GM23338 (cell line): ENCODE measurements around the gene ZNF484. TPM values are rescaled to one million over a fixed set of nuclear protein-coding genes. Genes with fewer than 3 reads are reported as not detected.
"Not testable (repeated sequence)": the region's sequence is repeated elsewhere in the genome, so short reads cannot be mapped to it uniquely, and the experiment has no call there.

Experiments used
- ATAC-seq: fragments of 200-7000 bp; cut with Tn5 transposase; 3 replicates; pipeline ENCODE4 v1.9.1; 2020
- DNase-seq: peaks from one replicate; pipeline ENCODE4 v3.0.0-alpha.2; 2015; ENCODE audit warnings: low spot score
- H2AFZ ChIP-seq: fragments of 200-600 bp; sonication (generic); 2 replicates; pipeline ENCODE4 v1.8.0; 2016; ENCODE audit warnings: antibody characterized with exemption, mild to moderate bottlenecking, moderate library complexity
- H3F3A ChIP-seq: fragments of 200-600 bp; sonication (generic); replicated peaks from 2 replicates; pipeline ENCODE4 v1.8.0; 2017; ENCODE audit warnings: antibody characterized with exemption, mixed run types, low read depth
- H3K27ac ChIP-seq: fragments of 200-600 bp; sonication (generic); 2 replicates; pipeline ENCODE4 v1.6.1; 2016; ENCODE audit warnings: low read depth
- H3K27me3 ChIP-seq: fragments of 200-600 bp; sonication (generic); 2 replicates; pipeline ENCODE4 v1.8.0; 2016; ENCODE audit warnings: mild to moderate bottlenecking, mixed run types, moderate library complexity; ENCODE audit not compliant: insufficient read depth
- H3K36me3 ChIP-seq: fragments of 200-600 bp; sonication (generic); 2 replicates; pipeline ENCODE4 v1.8.0; 2016; ENCODE audit warnings: mild to moderate bottlenecking; ENCODE audit not compliant: insufficient read depth
- H3K4me1 ChIP-seq: fragments of 200-600 bp; sonication (generic); 2 replicates; pipeline ENCODE4 v1.8.0; 2016; ENCODE audit warnings: mild to moderate bottlenecking, moderate library complexity; ENCODE audit not compliant: insufficient read depth
- H3K4me2 ChIP-seq: fragments of 200-600 bp; sonication (generic); 2 replicates; pipeline ENCODE4 v1.7.1; 2017; ENCODE audit warnings: mixed run types
- H3K4me3 ChIP-seq: fragments of 200-600 bp; sonication (generic); 2 replicates; pipeline ENCODE4 v1.6.1; 2016; ENCODE audit warnings: mixed run types
- H3K79me2 ChIP-seq: fragments of 200-600 bp; sonication (generic); replicated peaks from 2 replicates; pipeline ENCODE4 v1.8.0; 2017; ENCODE audit warnings: mild to moderate bottlenecking; ENCODE audit not compliant: insufficient read depth
- H3K9me2 ChIP-seq: fragments of 200-600 bp; sonication (generic); 2 replicates; pipeline ENCODE4 v1.8.0; 2017; ENCODE audit not compliant: insufficient read depth
- H4K20me1 ChIP-seq: fragments of 200-600 bp; sonication (generic); replicated peaks from 2 replicates; pipeline ENCODE4 v1.8.0; 2017; ENCODE audit warnings: mild to moderate bottlenecking; ENCODE audit not compliant: insufficient read depth
- H3K27ac Mint-ChIP-seq: 2 replicates; pipeline ENCODE4 v1.8.0; 2020; ENCODE audit warnings: inconsistent platforms, mild to moderate bottlenecking, moderate library complexity, mixed read lengths
- H3K27me3 Mint-ChIP-seq: 3 replicates; pipeline ENCODE4 v1.8.0; 2022; ENCODE audit warnings: low read depth, mild to moderate bottlenecking, moderate library complexity, mixed read lengths, inconsistent platforms; ENCODE audit not compliant: insufficient read depth, poor library complexity
- H3K36me3 Mint-ChIP-seq: 3 replicates; pipeline ENCODE4 v1.8.0; 2021; ENCODE audit warnings: low read depth, mild to moderate bottlenecking, inconsistent platforms, moderate library complexity, mixed read lengths
- H3K4me1 Mint-ChIP-seq: 3 replicates; pipeline ENCODE4 v1.8.0; 2020; ENCODE audit warnings: mild to moderate bottlenecking, inconsistent platforms, mixed read lengths
- H3K4me3 Mint-ChIP-seq: 3 replicates; pipeline ENCODE4 v1.8.0; 2021; ENCODE audit warnings: moderate library complexity, mild to moderate bottlenecking, inconsistent platforms, mixed read lengths
- H3K9me3 Mint-ChIP-seq: 3 replicates; pipeline ENCODE4 v1.8.0; 2020; ENCODE audit warnings: moderate library complexity, mild to moderate bottlenecking, inconsistent platforms, mixed read lengths
- EZH2 ChIP-seq: fragments of 200-600 bp; sonication (generic); IDR thresholded peaks from one replicate; pipeline ENCODE4 v1.8.0; 2017; ENCODE audit warnings: antibody characterized with exemption, mild to moderate bottlenecking, low read depth; ENCODE audit not compliant: unreplicated experiment
- JUNB ChIP-seq: IDR thresholded peaks from one replicate; pipeline ENCODE4 v1.6.1; 2016; ENCODE audit warnings: antibody characterized with exemption; ENCODE audit not compliant: unreplicated experiment
- REST ChIP-seq: IDR thresholded peaks from one replicate; pipeline ENCODE4 v1.6.1; 2018; ENCODE audit warnings: antibody characterized with exemption; ENCODE audit not compliant: unreplicated experiment
- STAT1 ChIP-seq: IDR thresholded peaks from one replicate; pipeline ENCODE4 v1.6.1; 2016; ENCODE audit warnings: antibody characterized with exemption; ENCODE audit not compliant: unreplicated experiment
- ZNF462 ChIP-seq: fragments of 250-450 bp; sonication (Bioruptor Pico); IDR thresholded peaks from 2 replicates; pipeline ENCODE4 v1.5.0; 2020; ENCODE audit warnings: mild to moderate bottlenecking, moderate library complexity
- polyA plus RNA-seq: library from polyadenylated mRNA; unstranded; fragments of >200 nt; fragmentation: Nextera tagmentation; extraction: Ambion mirVana; gene quantifications from 2 replicates; pipeline ENCODE4 v1.2.1, GENCODE V29; 2016
- total RNA-seq: library from RNA; depleted of rRNA; stranded (reverse); fragments of >200 nt; shearing (Covaris generic); gene quantifications from 2 replicates; pipeline ENCODE4 v1.2.3, GENCODE V29; 2014
- TF ChIP-seq, protein P1 (sequence below), 2 experiments: fragments of 200-600 bp in 1 of 2; sonication (generic) in 1 of 2; conservative IDR thresholded peaks; 2 replicates each; pipeline versions ENCODE4 v1.5.1 to v1.6.1; 2016 to 2017; ENCODE audit warnings: antibody characterized with exemption in 2 of 2, low read depth in 2 of 2, mild to moderate bottlenecking in 2 of 2, moderate library complexity in 1 of 2

The ZNF484 gene
- total and polyA plus RNA-seq, 2 experiments from 2014 or later: 4.2 to 19.4 TPM

GRCh38 chr9:92848740-92849139 lies 29.1 kb downstream of the ZNF484 start:
- H3K4me1 Mint-ChIP-seq, H3K4me3 Mint-ChIP-seq, H3K9me2 ChIP-seq, H3K79me2 ChIP-seq, H3K4me2 ChIP-seq, H3K27me3 ChIP-seq, H3K27ac ChIP-seq, H2AFZ ChIP-seq, H3K27ac Mint-ChIP-seq, ATAC-seq, H3K27me3 Mint-ChIP-seq, H3K4me3 ChIP-seq, H3K4me1 ChIP-seq, H4K20me1 ChIP-seq, DNase-seq, H3F3A ChIP-seq: not testable (repeated sequence)
- peaks cover 49% of the 10 kb centered on the region for H3K36me3 ChIP-seq
- Mint-ChIP-seq H3K36me3 (peaks cover 96% of the 10 kb centered on the region), H3K9me3 (peaks cover 65% of the 10 kb centered on the region)

- Histone ChIP-seq H3K79me2 (no peaks in the 10 kb centered on the region), H3K4me1 (no peaks in the 10 kb centered on the region), H3K9me2 (no peaks in the 10 kb centered on the region), H3K36me3 (peaks cover 49% of the 10 kb centered on the region), H3K4me2 (no peak overlapping the region), H3F3A (no peaks in the 10 kb centered on the region), H3K27ac (no peak overlapping the region), H3K27me3 (no peaks in the 10 kb centered on the region), H4K20me1 (no peaks in the 10 kb centered on the region), H3K4me3 (no peak overlapping the region; the same call in 1 of the 2 replicates), H2AFZ (no peak overlapping the region)
- Mint-ChIP-seq H3K4me1 (no peaks in the 10 kb centered on the region), H3K4me3 (no peak overlapping the region), H3K9me3 (peaks cover 77% of the 10 kb centered on the region), H3K36me3 (peaks cover 93% of the 10 kb centered on the region), H3K27me3 (peaks cover 2% of the 10 kb centered on the region), H3K27ac (no peak overlapping the region)
- ATAC-seq (no peak), DNase-seq (no peak)
- TF ChIP-seq JUNB (no peak), ZNF462 (CRISPR knock-in tag) (no peak), EZH2 (no peak), REST (no peak), STAT1 (no peak)
- TF ChIP-seq, protein P1, sequence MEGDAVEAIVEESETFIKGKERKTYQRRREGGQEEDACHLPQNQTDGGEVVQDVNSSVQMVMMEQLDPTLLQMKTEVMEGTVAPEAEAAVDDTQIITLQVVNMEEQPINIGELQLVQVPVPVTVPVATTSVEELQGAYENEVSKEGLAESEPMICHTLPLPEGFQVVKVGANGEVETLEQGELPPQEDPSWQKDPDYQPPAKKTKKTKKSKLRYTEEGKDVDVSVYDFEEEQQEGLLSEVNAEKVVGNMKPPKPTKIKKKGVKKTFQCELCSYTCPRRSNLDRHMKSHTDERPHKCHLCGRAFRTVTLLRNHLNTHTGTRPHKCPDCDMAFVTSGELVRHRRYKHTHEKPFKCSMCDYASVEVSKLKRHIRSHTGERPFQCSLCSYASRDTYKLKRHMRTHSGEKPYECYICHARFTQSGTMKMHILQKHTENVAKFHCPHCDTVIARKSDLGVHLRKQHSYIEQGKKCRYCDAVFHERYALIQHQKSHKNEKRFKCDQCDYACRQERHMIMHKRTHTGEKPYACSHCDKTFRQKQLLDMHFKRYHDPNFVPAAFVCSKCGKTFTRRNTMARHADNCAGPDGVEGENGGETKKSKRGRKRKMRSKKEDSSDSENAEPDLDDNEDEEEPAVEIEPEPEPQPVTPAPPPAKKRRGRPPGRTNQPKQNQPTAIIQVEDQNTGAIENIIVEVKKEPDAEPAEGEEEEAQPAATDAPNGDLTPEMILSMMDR (conservative IDR thresholded peaks at IDR 0.05; ENCODE audit: low read depth in 2 of 2): no peak
These were observed 31.1 kb downstream of the ZNF484 start for GRCh38 chr9:92846662-92847145.
